ENCODE results near the gene SLC7A8.
"Not testable (repeated sequence)": the region's sequence is repeated elsewhere in the genome, so short reads cannot be mapped to it uniquely, and the experiment has no call there.

Gene SLC7A8

DNA sequence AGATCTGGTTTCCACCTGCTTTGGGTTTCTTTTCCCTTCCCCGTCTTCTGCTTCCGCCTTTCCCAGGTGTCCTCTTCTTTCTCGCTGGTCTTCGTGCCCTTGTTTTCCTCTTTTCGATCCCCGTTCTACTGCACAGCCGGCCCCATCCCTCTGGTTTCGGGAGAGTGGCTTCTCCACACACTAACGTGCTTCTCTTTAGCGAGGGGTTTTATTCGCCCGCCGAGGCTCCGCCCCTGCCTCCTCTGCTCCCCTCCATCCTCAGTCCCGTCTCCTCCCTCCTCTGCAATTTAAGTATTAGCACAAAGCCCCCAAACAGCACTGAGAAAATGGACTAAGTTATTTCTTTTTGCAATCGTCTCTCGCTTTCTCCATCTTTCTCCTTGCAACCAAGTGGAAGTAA lies at the start of gene SLC7A8:
TSS of gene SLC7A8 (minus strand) at position 182 of the 400 bp plus-strand sequence. CDS start 746 bp downstream, outside the sequence.
- DNase-seq: peak; percentile 70

- DNase-seq: not testable (repeated sequence)
These were observed 48.9 kb upstream of the SLC7A8 start for GRCh38 chr14:23232241-23232808.

- no peak for DNase-seq
These were observed 45.4 kb upstream of the SLC7A8 start for GRCh38 chr14:23228812-23229211.

DNA sequence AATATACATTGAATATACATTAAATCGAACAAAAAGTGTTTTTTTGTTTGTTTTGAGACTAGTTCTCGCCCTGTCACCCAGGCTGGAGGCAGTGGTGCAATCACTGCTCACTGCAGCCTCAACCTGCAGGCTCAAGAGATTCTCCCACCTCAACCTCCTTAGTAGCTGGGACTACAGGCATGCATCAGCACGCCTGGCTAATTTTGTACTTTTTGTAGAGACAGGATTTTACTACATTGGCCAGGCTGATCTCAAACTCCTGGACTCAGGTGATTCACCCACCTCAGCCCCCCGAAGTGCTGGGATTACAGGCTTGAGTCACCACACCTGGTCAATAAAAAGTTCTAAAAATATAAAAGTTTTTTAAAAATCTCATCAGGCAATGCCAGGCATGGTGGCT lies 44.1 kb upstream of the SLC7A8 start:
- no peak for DNase-seq

GRCh38 chr14:23224958-23225357 lies 41.5 kb upstream of the SLC7A8 start:
- not testable (repeated sequence) for DNase-seq

GRCh38 chr14:23219075-23219474 lies 35.6 kb upstream of the SLC7A8 start:
- no peak for DNase-seq

DNA sequence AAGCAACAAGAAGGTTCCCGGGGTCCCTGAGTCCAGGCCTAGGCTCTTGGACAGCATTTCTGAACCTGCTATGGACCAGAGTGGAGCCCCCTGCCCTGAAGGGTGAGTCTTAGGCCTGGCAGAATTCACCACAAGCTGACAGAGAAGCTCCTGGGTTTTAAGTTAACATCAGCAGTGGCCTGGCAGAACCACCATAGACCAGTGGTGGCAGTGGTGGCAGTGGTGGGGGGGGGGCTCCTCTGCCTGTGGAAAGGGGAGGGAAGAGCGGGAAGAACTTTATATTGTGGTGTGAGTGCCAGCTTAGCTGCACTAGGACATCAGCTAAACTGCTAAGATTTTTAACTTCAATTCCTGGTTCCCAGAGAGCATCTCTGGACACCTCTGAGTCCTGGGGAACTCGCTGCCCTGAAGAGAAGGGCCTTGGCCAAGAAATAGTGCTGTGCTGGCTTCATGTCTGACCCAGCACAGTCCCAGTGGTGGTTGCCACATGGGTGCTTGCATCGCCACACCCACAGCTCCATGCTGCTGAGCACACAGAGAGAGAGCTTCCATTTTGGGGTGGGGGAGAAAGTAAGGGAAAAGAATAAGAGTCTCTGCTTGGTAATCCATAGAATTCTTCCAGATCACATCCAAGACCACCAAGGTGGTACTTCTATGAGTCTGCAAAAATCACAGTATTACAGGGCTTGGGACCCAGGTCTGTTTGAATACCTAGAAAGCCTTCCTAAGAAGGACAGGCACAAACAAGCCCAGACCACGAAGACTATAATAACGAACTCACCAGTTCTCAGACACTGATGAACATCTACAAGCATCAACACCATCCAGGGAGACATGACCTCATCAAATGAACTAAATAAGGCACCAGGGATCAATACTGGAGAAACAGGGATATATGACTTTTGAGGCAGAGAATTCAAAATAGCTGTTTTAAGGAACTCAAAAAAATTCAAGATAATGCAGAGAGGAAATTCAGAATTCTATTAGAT lies 33.9 kb upstream of the SLC7A8 start:
- DNase-seq: no peak

GRCh38 chr14:23215421-23215820 lies 32.0 kb upstream of the SLC7A8 start:
- DNase-seq: no peak

DNA sequence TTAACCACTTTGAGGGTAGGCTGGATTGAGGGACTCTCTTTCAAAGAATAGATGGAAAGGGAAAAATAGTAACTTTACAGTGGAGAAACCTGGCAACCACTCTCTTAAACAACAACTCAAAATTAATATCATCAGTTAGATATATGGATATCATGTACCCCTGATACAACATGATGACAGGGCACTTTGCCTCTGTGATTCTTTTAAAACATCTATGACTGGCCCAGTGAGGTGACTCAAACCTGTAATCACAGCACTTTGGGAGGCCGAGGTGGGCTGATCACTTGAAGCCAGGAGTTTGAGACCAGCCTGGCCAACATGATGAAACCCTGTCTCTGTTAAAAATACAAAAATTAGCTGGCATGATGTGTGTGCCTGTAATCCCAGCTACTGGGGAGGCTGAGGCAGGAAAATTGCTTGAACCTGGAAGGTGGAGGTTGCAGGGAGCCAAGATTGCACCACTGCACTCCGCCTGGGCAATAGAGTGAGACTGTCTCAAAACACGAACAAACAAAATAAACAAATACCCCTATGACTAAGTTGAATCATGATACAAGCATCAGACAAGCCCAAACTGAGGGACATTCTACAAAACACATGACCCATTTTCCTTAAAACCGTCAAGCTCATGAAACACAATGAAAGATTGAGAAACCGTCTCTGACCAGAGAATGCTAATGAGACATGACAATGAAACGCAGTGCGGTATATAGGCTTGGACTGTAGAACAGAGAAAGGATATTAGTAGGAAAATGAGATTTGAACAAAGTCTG lies 26.4 kb upstream of the SLC7A8 start:
- no peak for DNase-seq

DNA sequence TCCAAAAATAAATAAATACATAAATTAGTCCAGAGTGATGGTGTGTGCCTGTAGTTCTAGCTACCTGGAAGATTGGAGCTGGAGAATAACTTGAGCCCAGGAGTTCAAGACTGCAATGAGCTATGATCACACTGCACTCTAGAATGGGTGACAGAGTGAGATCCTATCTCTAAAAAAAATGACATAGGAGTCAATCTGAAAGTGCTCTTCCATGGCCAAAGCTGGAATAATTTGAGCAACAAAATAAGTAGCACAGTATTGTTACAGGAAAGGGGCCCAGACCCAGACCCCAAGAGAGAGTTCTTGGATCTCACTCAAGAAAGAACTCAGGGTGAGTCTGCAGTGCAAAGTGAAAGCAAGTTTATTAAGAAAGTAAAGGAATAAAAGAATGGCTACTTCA lies 24.9 kb upstream of the SLC7A8 start:
- no peak for DNase-seq

GRCh38 chr14:23207146-23207540 lies 23.7 kb upstream of the SLC7A8 start:
- DNase-seq: no peak

- no peak for DNase-seq
These were observed 23.1 kb upstream of the SLC7A8 start for GRCh38 chr14:23206422-23207145.

DNA sequence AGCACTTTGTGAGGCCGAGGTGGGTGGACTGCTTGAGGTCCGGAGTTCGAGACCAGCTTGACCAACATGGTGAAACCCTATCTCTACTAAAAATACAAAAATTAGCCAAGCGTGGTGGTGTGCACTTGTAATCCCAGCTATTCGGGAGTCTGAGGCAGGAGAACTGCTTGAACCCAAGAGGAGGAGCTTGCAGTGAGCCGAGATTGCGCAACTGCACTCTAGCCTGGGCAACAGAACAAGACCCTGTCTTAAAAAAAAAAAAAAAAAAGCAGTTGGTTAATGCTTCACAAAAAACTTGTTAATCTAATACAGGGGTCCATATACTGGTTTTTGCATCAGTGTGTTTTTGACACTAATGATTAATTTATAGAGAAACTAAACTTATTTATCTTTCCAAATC lies 18.5 kb upstream of the SLC7A8 start:
- DNase-seq: no peak

DNA sequence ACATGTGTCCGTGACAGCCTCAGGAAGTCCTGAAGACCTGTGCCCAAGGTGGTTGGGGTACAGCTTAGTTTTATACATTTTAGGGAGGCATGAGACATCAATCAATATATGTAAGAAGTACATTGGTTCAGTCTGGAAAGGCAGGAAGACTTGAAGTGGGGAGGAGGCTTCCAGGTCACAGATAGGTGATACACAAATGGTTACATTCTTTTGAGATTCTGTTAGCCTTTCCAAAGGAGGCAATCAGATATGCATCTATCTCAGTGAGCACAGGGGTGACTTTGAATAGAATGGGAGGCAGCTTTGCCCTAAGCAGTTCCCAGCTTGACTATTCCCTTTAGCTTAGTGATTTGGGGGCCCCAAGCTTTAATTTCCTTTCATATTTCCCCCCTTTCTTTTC lies 15.7 kb upstream of the SLC7A8 start:
- not testable (repeated sequence) for DNase-seq

GRCh38 chr14:23196487-23196886 lies 13.0 kb upstream of the SLC7A8 start:
- DNase-seq: not testable (repeated sequence)

DNA sequence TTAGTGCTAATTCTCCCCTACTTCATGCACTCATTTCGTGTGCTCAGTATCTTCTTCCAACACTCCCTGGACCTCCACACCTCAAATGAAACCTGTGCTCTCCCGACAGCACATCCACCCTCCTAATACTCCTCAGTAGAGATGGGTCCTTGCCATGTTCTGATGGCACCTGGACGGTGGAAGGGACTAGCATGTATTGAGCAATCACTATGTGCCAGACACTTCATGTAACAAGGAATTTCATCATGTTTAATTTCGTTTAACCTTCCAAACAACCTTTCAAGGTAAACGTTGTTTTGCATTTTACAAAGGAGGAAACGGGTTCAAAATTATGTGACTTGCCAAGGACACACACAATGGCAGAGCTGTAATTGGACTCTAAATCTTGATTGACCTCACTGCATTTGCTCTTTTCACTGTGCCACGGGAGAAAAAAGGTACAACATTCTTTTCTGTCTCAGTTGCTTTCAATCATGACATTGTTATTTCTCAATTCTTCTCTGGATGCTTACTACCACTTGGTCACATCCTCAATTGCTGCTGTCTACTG lies 12.2 kb upstream of the SLC7A8 start:
- no peak for DNase-seq

DNA sequence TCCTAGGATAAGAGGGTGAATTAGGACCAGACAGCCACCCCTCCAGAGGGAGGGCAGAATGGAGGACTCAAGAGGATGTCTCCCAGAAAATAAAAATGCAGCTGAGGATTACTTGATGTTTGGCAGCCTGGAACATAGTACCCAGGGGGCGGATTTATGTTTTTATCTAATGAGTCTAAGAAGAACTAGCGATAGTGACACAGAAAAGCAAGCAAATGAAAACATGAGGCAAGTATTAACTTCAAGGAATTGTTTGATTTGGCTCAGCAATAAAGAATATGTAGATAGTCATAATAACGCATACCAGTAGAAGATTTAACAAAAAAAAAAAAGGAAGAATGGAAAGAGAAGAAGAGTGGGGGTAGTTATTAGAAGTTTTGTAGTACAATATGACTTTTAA lies 10.0 kb upstream of the SLC7A8 start:
- no peak for DNase-seq

DNA sequence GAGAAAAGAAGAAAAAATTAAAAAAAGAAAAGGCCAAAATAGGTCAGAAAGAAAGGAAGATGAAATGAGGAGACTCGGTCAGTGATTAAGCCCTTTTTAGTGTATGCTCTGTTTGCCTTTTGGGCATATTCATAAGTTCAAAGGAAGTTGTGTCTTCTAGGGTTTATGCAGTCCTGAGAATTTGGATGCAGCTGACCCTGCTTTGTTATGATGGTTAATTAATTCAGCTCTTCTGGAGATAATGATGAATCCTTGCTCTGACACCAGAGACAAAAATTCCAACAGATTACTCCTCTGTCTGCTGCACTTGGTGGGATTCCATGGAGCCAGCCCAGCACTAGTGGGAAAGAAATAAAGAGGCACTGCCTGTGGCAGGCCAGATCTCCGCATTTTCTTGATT lies 4.5 kb upstream of the SLC7A8 start:
- no peak for DNase-seq

GRCh38 chr14:23186913-23187654 lies 3.6 kb upstream of the SLC7A8 start:
- DNase-seq: peak; percentile 53

DNA sequence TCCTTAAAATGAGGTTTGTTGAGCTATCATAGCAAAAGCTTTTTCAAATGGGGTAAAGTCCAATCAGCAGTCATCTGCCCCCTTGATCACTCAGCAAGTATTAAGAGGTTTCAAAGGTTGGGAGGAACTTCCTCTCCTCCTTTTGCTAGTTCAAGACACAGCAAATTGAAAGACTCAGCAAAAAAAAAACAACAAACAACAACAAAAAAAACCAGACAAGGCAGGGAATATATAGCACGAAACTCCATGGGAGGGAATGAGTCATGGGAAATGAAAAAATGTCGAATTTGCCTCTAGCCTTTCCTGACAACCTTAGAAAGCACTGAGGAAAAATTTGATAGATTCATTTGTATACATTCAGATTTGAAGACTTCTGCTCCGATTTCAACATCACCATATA lies 1.6 kb upstream of the SLC7A8 start:
- DNase-seq: no peak

- DNase-seq: no peak
These were observed 346 bp downstream of the SLC7A8 start for GRCh38 chr14:23183158-23183470.

All from NCI-H1105 treated with DMSO at 0.1 percent for 48 hours (cell line).